ENCODE results near the gene NR3C2.

- no peak for TF ChIP-seq CTCF (IDR thresholded peaks at IDR 0.05)
- TF ChIP-seq POLR2A (IDR thresholded peaks at IDR 0.05), result no peak
Observed at GRCh38 chr4:148061141-148061481, 381.1 kb downstream of the NR3C2 start.

Measured in testis (tissue), 2 donors.